Natural killer cell (primary cell): ENCODE results near the gene CDK16. TPM values are rescaled to one million over a fixed set of nuclear protein-coding genes. Genes with fewer than 3 reads are reported as not detected.

Experiments used
- ATAC-seq, 3 donors: fragments of 150-1000 bp in 2 of 3; fragments of 200-7000 bp in 1 of 3; cut with Tn5 transposase; 1 replicate in 1 of 3; 2 replicates in 2 of 3; pipeline ENCODE4 v1.10.0; 2021; ENCODE audit warnings: mild to moderate bottlenecking in 2 of 3, moderate library complexity in 2 of 3
- DNase-seq, 2 donors: peaks; one replicate each; pipeline versions ENCODE4 v3.0.0 to v3.0.0-alpha.2; 2013 to 2021; ENCODE audit warnings: mixed read lengths in 1 of 2
- H3K27ac ChIP-seq: one replicate; pipeline ENCODE4 v1.5.1; 2013; ENCODE audit warnings: mild to moderate bottlenecking, low read length
- H3K27me3 ChIP-seq: one replicate; pipeline ENCODE4 v1.6.1; 2013; ENCODE audit warnings: low read length; ENCODE audit not compliant: control insufficient read depth, insufficient read depth
- H3K36me3 ChIP-seq: one replicate; pipeline ENCODE4 v1.6.1; 2013; ENCODE audit warnings: low read length; ENCODE audit not compliant: control insufficient read depth, insufficient read depth
- H3K4me1 ChIP-seq: one replicate; pipeline ENCODE4 v1.6.1; 2013; ENCODE audit warnings: low read length; ENCODE audit not compliant: control insufficient read depth, insufficient read depth
- H3K4me3 ChIP-seq: one replicate; pipeline ENCODE4 v1.5.1; 2013; ENCODE audit warnings: low read length
- H3K9me3 ChIP-seq: one replicate; pipeline ENCODE4 v1.6.1; 2013; ENCODE audit warnings: low read length; ENCODE audit not compliant: control insufficient read depth, insufficient read depth
- H3K27ac Mint-ChIP-seq, 2 donors: one replicate each; pipeline ENCODE4 v1.8.0; 2022; ENCODE audit warnings: mild to moderate bottlenecking in 2 of 2, mixed read lengths in 2 of 2, moderate library complexity in 1 of 2
- H3K27me3 Mint-ChIP-seq, 2 donors: one replicate each; pipeline ENCODE4 v1.8.0; 2022; ENCODE audit warnings: low read depth in 2 of 2, mixed read lengths in 2 of 2
- H3K36me3 Mint-ChIP-seq: one replicate; pipeline ENCODE4 v1.8.0; 2022; ENCODE audit warnings: mixed read lengths
- H3K4me1 Mint-ChIP-seq, 2 donors: one replicate each; pipeline ENCODE4 v1.8.0; 2022; ENCODE audit warnings: mixed read lengths in 2 of 2
- H3K4me3 Mint-ChIP-seq: one replicate; pipeline ENCODE4 v1.8.0; 2022; ENCODE audit warnings: mild to moderate bottlenecking, moderate library complexity, mixed read lengths
- H3K9me3 Mint-ChIP-seq, 2 donors: one replicate each; pipeline ENCODE4 v1.8.0; 2022; ENCODE audit warnings: mixed read lengths in 2 of 2
- CTCF ChIP-seq: fragments of 200-600 bp; IDR thresholded peaks from one replicate; pipeline ENCODE4 v1.8.0; 2022; ENCODE audit warnings: antibody characterized with exemption
- WGBS: methylation state at CpG from one replicate; pipeline ENCODE4 v1.1.7; 2013; ENCODE audit warnings: missing lambda C conversion rate; ENCODE audit not compliant: insufficient coverage; 5-methylcytosine and 5-hydroxymethylcytosine counted together
- intact Hi-C: fragments of 100-400 bp; cut with micrococcal nuclease; formaldehyde crosslinking; loops from one replicate; pipeline ENCODE4 v1.14.2; 2022
- total RNA-seq, 4 donors: library from RNA; stranded (reverse); fragments of 120-200 nt in 1 of 4; gene quantifications; one replicate each; pipeline versions ENCODE4 v1.2.3 to v1.2.4, GENCODE V29; 2013 to 2022

The CDK16 gene
- total RNA-seq, 3 donors from 2014 or later (not counting 1 experiment from before 2014, with no cell fraction given) = 112 to 140 (median 126) TPM

GRCh38 chrX:47179221-47179927, 39.1 kb upstream of the CDK16 start:
- H3K27me3 ChIP-seq = no peaks in the 10 kb centered on the region
- Mint-ChIP-seq H3K4me3 (no peak overlapping the region), H3K9me3 (no peaks in the 10 kb centered on the region), H3K27me3 (no peaks in the 10 kb centered on the region), H3K4me1 (no peaks in the 10 kb centered on the region), H3K36me3 (no peaks in the 10 kb centered on the region), H3K27ac (no peak overlapping the region)
- no peak overlapping the region for H3K27ac ChIP-seq
- H3K4me1 ChIP-seq = no peaks in the 10 kb centered on the region
- ATAC-seq = no peak
- no peaks in the 10 kb centered on the region for H3K9me3 ChIP-seq
- WGBS = 97% methylated on average over 12 of the region's 14 CpGs
- DNase-seq = no peak
- TF ChIP-seq CTCF = no peak
- intact Hi-C loops = no loop called here
- no peak overlapping the region for H3K4me3 ChIP-seq
- peaks cover 50% of the 10 kb centered on the region for H3K36me3 ChIP-seq

- DNase-seq (no peak), ATAC-seq (no peak)
- no peaks in the 10 kb centered on the region for H3K36me3 Mint-ChIP-seq
- WGBS = 98% methylated on average over 16 of the region's 18 CpGs
- H3K9me3 Mint-ChIP-seq = no peaks in the 10 kb centered on the region
- intact Hi-C loops = no loop called here
- H3K27ac Mint-ChIP-seq = no peak overlapping the region
- no peaks in the 10 kb centered on the region for H3K9me3 ChIP-seq
- peaks cover 50% of the 10 kb centered on the region for H3K36me3 ChIP-seq
- H3K4me3 Mint-ChIP-seq = no peak overlapping the region
- no peaks in the 10 kb centered on the region for H3K27me3 Mint-ChIP-seq
- H3K4me3 ChIP-seq = no peak overlapping the region
- H3K27ac ChIP-seq = no peak overlapping the region
- no peaks in the 10 kb centered on the region for H3K27me3 ChIP-seq
- no peaks in the 10 kb centered on the region for H3K4me1 Mint-ChIP-seq
- TF ChIP-seq CTCF = no peak
- H3K4me1 ChIP-seq = no peaks in the 10 kb centered on the region
Observed at GRCh38 chrX:47179928-47180255, 38.6 kb upstream of the CDK16 start.

- Mint-ChIP-seq H3K4me3 (no peak overlapping the region), H3K27me3 (no peaks in the 10 kb centered on the region), H3K4me1 (no peaks in the 10 kb centered on the region), H3K9me3 (no peaks in the 10 kb centered on the region), H3K36me3 (no peaks in the 10 kb centered on the region), H3K27ac (no peak overlapping the region)
- Histone ChIP-seq H3K9me3 (no peaks in the 10 kb centered on the region), H3K4me3 (no peak overlapping the region), H3K27me3 (no peaks in the 10 kb centered on the region), H3K36me3 (peaks cover 48% of the 10 kb centered on the region), H3K4me1 (no peaks in the 10 kb centered on the region), H3K27ac (no peak overlapping the region)
- intact Hi-C loops = no loop called here
- no peak for TF ChIP-seq CTCF
- 97% methylated on average over 3 of the region's 8 CpGs for WGBS
- DNase-seq = no peak
- no peak for ATAC-seq
Observed at GRCh38 chrX:47180346-47180745, 38.1 kb upstream of the CDK16 start.

- no peak overlapping the region for H3K27ac Mint-ChIP-seq
- H3K4me3 Mint-ChIP-seq = no peak overlapping the region
- H3K4me1 Mint-ChIP-seq = no peaks in the 10 kb centered on the region
- no peaks in the 10 kb centered on the region for H3K27me3 Mint-ChIP-seq
- DNase-seq = no peak
- Histone ChIP-seq H3K36me3 (peaks cover 51% of the 10 kb centered on the region), H3K4me3 (no peak overlapping the region), H3K4me1 (no peaks in the 10 kb centered on the region), H3K27me3 (no peaks in the 10 kb centered on the region), H3K27ac (no peak overlapping the region), H3K9me3 (no peaks in the 10 kb centered on the region)
- 97% methylated on average over 10 of the region's 10 CpGs for WGBS
- TF ChIP-seq CTCF = no peak
- H3K9me3 Mint-ChIP-seq = no peaks in the 10 kb centered on the region
- H3K36me3 Mint-ChIP-seq = no peaks in the 10 kb centered on the region
- intact Hi-C loops = no loop called here
- no peak for ATAC-seq
Observed at GRCh38 chrX:47181301-47181700, 37.2 kb upstream of the CDK16 start.
